Peyer's patch (tissue), 4 donors: ENCODE data around the gene HMGB4. TPM values are rescaled to one million over a fixed set of nuclear protein-coding genes. Genes with fewer than 3 reads are reported as not detected.
A peak's percentile ranks its signal among the peaks of the same experiment; 100 is the strongest.

Experiments
- DNase-seq, 3 donors: peaks; one replicate each; pipeline ENCODE4 v3.0.0-alpha.2; 2017 to 2019
- H3K27ac ChIP-seq, 4 donors: fragments of 200-600 bp; sonication (generic); one replicate each; pipeline ENCODE4 v1.5.1; 2016 to 2019
- H3K27me3 ChIP-seq, 2 donors: fragments of 200-600 bp; sonication (generic); one replicate each; pipeline ENCODE4 v1.5.1; 2019
- H3K36me3 ChIP-seq, 3 donors: fragments of 200-600 bp; sonication (generic); one replicate each; pipeline ENCODE4 v1.5.1; 2016 to 2019
- H3K4me1 ChIP-seq, 4 donors: fragments of 200-600 bp; sonication (generic); one replicate each; pipeline ENCODE4 v1.5.1; 2016 to 2019
- H3K4me3 ChIP-seq, 4 donors: fragments of 200-600 bp; sonication (generic); 1 replicate in 3 of 4; 2 replicates in 1 of 4; pipeline ENCODE4 v1.5.1; 2016 to 2019; ENCODE audit warnings: mild to moderate bottlenecking in 1 of 4
- H3K9me3 ChIP-seq, 4 donors: fragments of 200-600 bp; sonication (generic); one replicate each; pipeline ENCODE4 v1.5.1; 2016 to 2019; ENCODE audit warnings: mild to moderate bottlenecking in 1 of 4
- CTCF ChIP-seq, 6 experiments: fragments of 450-650 bp in 4 of 6; fragments of 200-600 bp in 2 of 6; sonication (generic) in 1 of 6; IDR thresholded peaks; one replicate each; pipeline ENCODE4 v1.5.1; 2017 to 2019; ENCODE audit warnings: antibody characterized with exemption in 6 of 6, mild to moderate bottlenecking in 3 of 6, moderate library complexity in 1 of 6
- POLR2A ChIP-seq, 2 donors: fragments of 450-650 bp; IDR thresholded peaks; one replicate each; pipeline ENCODE4 v1.5.1; 2017; ENCODE audit warnings: antibody characterized with exemption in 2 of 2, mild to moderate bottlenecking in 2 of 2, moderate library complexity in 2 of 2
- total RNA-seq, 4 donors: library from RNA; depleted of rRNA; stranded (reverse); fragments of >200 nt; gene quantifications; one replicate each; pipeline ENCODE4 v1.1.0, GENCODE V29; 2016

HMGB4 gene
- total RNA-seq, 4 donors from 2014 or later = not detected

- no peak overlapping the region for H3K4me3 ChIP-seq
- H3K4me1 ChIP-seq = peaks cover 0 to 5% (median 0%) of the 10 kb centered on the region in 4 donors
- no peak for TF ChIP-seq CTCF (IDR thresholded peaks at IDR 0.05)
- TF ChIP-seq POLR2A (IDR thresholded peaks at IDR 0.05) = no peak
- H3K27ac ChIP-seq = peak overlapping the region in 2 of 4 donors; percentile 56 to 68
- H3K9me3 ChIP-seq = no peaks in the 10 kb centered on the region
- H3K36me3 ChIP-seq = no peaks in the 10 kb centered on the region
- DNase-seq = peak in 1 of 3 donors; percentile 51
- H3K27me3 ChIP-seq = no peaks in the 10 kb centered on the region
These were observed 44.0 kb upstream of the HMGB4 start for GRCh38 chr1:33819913-33820311.

GRCh38 chr1:33820804-33821203 lies 43.1 kb upstream of the HMGB4 start:
- Histone ChIP-seq H3K27ac (no peak overlapping the region), H3K9me3 (no peaks in the 10 kb centered on the region), H3K27me3 (no peaks in the 10 kb centered on the region), H3K36me3 (no peaks in the 10 kb centered on the region), H3K4me1 (peaks cover 0 to 5% (median 0%) of the 10 kb centered on the region in 4 donors), H3K4me3 (no peak overlapping the region)
- DNase-seq = no peak
- TF ChIP-seq POLR2A (IDR thresholded peaks at IDR 0.05) = no peak
- no peak for TF ChIP-seq CTCF (IDR thresholded peaks at IDR 0.05)

GRCh38 chr1:33821291-33821690 lies 42.6 kb upstream of the HMGB4 start:
- TF ChIP-seq POLR2A (IDR thresholded peaks at IDR 0.05) (no peak), CTCF (IDR thresholded peaks at IDR 0.05) (no peak)
- Histone ChIP-seq H3K27ac (no peak overlapping the region), H3K9me3 (no peaks in the 10 kb centered on the region), H3K36me3 (no peaks in the 10 kb centered on the region), H3K4me1 (peaks cover 0 to 5% (median 0%) of the 10 kb centered on the region in 4 donors), H3K4me3 (no peak overlapping the region), H3K27me3 (no peaks in the 10 kb centered on the region)
- DNase-seq = no peak

GRCh38 chr1:33822396-33822795 lies 41.5 kb upstream of the HMGB4 start:
- Histone ChIP-seq H3K27me3 (no peaks in the 10 kb centered on the region), H3K4me1 (peaks cover 0 to 5% (median 0%) of the 10 kb centered on the region in 4 donors), H3K4me3 (no peak overlapping the region), H3K36me3 (no peaks in the 10 kb centered on the region), H3K27ac (no peak overlapping the region), H3K9me3 (no peaks in the 10 kb centered on the region)
- DNase-seq = no peak
- no peak for TF ChIP-seq CTCF (IDR thresholded peaks at IDR 0.05)
- TF ChIP-seq POLR2A (IDR thresholded peaks at IDR 0.05) = no peak

GRCh38 chr1:33823401-33823800 lies 40.5 kb upstream of the HMGB4 start:
- DNase-seq = no peak
- no peaks in the 10 kb centered on the region for H3K27me3 ChIP-seq
- TF ChIP-seq POLR2A (IDR thresholded peaks at IDR 0.05) = no peak
- no peak for TF ChIP-seq CTCF (IDR thresholded peaks at IDR 0.05)
- H3K9me3 ChIP-seq = no peaks in the 10 kb centered on the region
- H3K36me3 ChIP-seq = no peaks in the 10 kb centered on the region
- no peak overlapping the region for H3K27ac ChIP-seq
- H3K4me3 ChIP-seq = no peak overlapping the region
- H3K4me1 ChIP-seq = peaks cover 0 to 5% (median 0%) of the 10 kb centered on the region in 4 donors

GRCh38 chr1:33823830-33824229 lies 40.0 kb upstream of the HMGB4 start:
- TF ChIP-seq CTCF (IDR thresholded peaks at IDR 0.05) (no peak), POLR2A (IDR thresholded peaks at IDR 0.05) (no peak)
- Histone ChIP-seq H3K36me3 (no peaks in the 10 kb centered on the region), H3K4me3 (no peak overlapping the region), H3K9me3 (no peaks in the 10 kb centered on the region), H3K27ac (no peak overlapping the region), H3K4me1 (peaks cover 0 to 5% (median 0%) of the 10 kb centered on the region in 4 donors), H3K27me3 (no peaks in the 10 kb centered on the region)
- no peak for DNase-seq
